GM19240 (cell line): ENCODE measurements around the gene ACIN1.

ENCODE experiments used
- DNase-seq: peaks from one replicate; pipeline ENCODE4 v3.0.0; 2011; ENCODE audit warnings: low spot score; ENCODE audit not compliant: insufficient read length

Gene ACIN1, protein sequence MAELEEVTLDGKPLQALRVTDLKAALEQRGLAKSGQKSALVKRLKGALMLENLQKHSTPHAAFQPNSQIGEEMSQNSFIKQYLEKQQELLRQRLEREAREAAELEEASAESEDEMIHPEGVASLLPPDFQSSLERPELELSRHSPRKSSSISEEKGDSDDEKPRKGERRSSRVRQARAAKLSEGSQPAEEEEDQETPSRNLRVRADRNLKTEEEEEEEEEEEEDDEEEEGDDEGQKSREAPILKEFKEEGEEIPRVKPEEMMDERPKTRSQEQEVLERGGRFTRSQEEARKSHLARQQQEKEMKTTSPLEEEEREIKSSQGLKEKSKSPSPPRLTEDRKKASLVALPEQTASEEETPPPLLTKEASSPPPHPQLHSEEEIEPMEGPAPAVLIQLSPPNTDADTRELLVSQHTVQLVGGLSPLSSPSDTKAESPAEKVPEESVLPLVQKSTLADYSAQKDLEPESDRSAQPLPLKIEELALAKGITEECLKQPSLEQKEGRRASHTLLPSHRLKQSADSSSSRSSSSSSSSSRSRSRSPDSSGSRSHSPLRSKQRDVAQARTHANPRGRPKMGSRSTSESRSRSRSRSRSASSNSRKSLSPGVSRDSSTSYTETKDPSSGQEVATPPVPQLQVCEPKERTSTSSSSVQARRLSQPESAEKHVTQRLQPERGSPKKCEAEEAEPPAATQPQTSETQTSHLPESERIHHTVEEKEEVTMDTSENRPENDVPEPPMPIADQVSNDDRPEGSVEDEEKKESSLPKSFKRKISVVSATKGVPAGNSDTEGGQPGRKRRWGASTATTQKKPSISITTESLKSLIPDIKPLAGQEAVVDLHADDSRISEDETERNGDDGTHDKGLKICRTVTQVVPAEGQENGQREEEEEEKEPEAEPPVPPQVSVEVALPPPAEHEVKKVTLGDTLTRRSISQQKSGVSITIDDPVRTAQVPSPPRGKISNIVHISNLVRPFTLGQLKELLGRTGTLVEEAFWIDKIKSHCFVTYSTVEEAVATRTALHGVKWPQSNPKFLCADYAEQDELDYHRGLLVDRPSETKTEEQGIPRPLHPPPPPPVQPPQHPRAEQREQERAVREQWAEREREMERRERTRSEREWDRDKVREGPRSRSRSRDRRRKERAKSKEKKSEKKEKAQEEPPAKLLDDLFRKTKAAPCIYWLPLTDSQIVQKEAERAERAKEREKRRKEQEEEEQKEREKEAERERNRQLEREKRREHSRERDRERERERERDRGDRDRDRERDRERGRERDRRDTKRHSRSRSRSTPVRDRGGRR

GRCh38 chr14:23094666-23095195, at the start of gene ACIN1:
TSS of gene ACIN1 (minus strand) at chr14:23095136. CDS start at chr14:23095112, 24 bp downstream.
- peak; percentile 48 for DNase-seq

GRCh38 chr14:23143911-23144310, 49.0 kb upstream of the ACIN1 start:
- no peak for DNase-seq

GRCh38 chr14:23142826-23143225, 47.9 kb upstream of the ACIN1 start:
- no peak for DNase-seq

GRCh38 chr14:23141706-23142444, 46.9 kb upstream of the ACIN1 start:
- DNase-seq = no peak

DNA sequence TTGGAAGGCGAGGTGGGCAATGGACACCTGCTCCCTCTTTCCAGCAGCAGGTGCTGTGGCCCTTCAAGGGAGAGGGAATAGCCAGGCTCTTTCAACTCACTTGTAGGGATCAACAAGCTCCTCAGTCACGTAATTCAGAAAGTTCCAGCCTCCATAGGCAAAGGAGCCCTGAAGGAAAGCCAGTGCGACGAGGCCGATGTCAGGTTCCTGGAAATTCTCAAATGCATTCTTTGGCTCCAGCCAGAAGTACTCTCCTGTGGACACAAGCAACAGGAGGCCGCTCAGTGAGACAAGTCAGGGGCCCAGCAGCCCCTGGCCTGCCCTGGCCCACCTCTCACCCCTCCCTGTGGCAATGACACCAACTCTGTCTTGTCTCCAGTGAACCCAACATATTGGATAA, 45.4 kb upstream of the ACIN1 start:
- DNase-seq = no peak

DNA sequence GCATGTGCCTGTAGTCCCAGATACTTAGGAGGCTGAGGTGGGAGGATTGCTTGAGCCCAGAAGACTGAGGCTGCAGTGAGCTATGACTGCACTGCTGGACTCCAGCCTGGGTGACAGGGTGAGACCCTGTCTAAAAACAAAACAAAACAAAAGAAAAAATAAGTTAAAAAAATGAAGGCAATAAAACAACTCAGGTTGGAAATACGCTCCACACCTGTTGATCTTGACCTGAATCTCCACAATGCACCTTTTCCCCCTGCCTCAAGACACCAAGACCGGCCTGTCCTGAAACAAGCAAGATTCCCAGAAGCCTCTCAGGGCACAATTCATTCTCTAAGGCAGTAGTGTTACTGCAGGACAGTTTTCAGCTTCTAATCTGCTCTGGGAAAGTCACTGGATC, 44.9 kb upstream of the ACIN1 start:
- no peak for DNase-seq

DNA sequence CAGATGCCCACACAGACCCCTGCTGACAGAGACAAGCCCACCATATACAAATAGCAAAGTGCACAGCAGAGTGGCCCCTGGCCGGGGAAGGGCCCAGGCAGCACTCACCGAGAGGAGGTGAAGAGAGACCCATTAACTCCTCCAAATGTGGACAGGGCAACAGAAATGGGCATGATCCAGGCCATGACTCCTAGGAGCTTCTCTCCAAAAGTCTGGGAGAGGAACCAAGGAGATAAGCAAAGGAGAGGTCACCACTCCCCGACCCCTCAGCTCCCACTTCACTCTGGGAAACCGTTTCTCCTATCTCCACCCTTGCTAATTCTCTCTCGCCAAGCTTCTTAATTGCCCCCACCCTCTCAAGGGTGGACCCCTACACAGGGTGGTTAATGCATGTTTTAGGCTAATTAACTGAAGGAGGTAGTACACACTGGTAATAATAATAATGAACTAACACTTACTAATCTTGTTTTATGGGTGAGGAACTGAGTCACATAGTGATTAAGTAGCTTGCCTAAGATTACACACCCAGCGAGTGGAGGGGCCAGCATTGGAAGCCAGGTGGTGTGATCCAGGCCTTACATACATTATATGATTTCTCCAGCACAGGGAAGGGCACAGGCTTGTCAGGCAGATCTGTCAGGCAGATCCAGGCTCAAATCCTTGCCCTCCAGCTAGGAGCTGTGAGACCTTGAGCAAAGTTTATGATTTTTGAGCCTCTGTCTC, 43.0 kb upstream of the ACIN1 start:
- no peak for DNase-seq

DNA sequence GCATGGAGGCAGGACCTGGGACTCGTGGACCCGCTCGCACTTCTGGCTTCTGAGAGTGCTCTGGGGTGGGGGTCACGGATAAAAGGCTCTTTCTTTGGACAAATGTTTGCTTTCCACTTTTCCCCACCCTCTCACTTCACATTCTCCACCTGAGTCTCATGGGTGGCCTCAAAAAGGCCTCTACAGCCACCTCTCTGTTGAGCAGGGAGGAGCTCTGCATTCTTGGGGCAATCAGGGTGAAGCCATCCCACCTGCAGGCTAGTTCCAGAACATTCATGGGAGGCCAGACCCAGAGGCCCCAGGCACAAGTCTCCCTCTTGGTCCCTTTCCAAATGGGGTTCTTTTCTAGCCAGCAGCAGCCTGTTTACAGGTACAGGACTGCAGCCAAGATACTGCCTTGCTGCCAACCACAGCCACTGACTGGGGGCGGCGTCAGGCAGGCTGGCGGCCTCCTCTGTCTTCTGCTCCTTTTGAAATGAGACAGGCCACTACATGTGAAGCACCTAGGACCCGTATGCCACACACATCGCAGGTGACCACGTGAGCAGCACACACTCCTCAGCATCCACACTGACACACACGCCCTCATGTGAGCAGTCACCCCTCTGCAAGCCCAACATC, 42.4 kb upstream of the ACIN1 start:
- no peak for DNase-seq

- no peak for DNase-seq
These were observed 41.7 kb upstream of the ACIN1 start for GRCh38 chr14:23136566-23137133.

DNA sequence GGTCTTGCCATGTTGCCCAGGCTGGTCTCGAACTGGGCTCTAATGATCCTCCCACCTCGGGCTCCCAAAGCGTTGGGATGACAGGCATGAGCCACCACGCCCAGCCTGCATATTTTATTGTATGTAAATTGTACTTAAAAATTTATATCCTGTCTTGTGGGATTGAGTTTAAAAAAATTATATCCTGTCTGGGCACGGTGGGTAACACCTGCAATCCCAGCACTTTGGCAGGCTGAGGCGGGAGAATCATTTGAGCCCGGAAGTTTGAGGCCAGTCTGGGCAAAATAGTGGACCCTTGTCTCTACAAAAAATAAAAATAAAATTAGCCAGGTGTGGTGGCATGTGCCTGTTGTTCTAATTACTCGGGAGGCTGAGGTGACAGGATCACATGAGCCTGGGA, 38.0 kb upstream of the ACIN1 start:
- no peak for DNase-seq

- DNase-seq = no peak
These were observed 36.5 kb upstream of the ACIN1 start for GRCh38 chr14:23131482-23131881.

- no peak for DNase-seq
These were observed 35.9 kb upstream of the ACIN1 start for GRCh38 chr14:23130871-23131270.

GRCh38 chr14:23129759-23130316, 34.9 kb upstream of the ACIN1 start:
- DNase-seq = no peak

- no peak for DNase-seq
These were observed 34.2 kb upstream of the ACIN1 start for GRCh38 chr14:23128969-23129758.

GRCh38 chr14:23127861-23128260, 32.9 kb upstream of the ACIN1 start:
- no peak for DNase-seq

DNA sequence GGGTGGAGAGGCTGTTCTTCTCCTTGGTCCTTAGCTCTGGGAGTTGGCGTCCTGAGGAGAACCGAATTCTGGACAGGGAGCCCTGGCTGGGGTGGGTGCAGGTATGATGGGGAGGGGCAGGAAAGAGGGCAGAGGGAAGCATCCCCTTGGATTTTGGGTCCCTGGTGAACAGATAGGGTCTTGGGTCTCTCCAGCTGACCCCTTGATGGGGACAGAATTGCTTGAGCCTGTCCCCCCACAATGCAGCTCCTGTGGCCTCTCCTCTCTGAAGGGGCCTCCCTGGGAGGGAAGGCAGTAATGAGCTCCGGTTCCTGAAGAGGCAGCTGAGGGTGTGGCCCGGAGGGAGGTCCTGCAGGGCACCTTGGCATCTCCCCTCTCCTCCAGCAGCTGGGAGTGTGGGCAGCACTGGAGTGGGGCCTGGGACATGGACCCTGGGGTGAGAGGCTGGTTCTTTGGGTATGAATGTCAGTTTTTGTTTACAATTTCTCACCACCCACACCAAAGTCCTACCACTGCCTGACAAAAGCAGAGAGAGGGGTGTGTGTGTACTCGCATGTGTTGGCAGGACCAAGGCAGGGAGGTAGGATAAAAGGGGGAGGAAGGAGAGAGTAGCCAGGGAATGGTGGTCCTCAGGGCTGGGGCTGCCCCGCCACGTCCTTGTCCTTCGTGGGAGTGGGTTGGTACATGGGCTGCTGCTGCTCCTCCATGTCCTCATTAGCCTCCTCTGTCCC, 31.8 kb upstream of the ACIN1 start:
- DNase-seq = no peak

GRCh38 chr14:23125933-23126524, 31.1 kb upstream of the ACIN1 start:
- DNase-seq = no peak
